ENCODE data around the gene VAMP4.

GRCh38 chr1:171739656-171740055 lies 2.2 kb downstream of the VAMP4 start:
- TF ChIP-seq CTCF (IDR thresholded peaks at IDR 0.05) (no peak), POLR2AphosphoS5 (IDR thresholded peaks at IDR 0.05) (no peak), POLR2A (IDR thresholded peaks at IDR 0.05) (no peak)
